A673 (cell line): ENCODE data around the gene MGMT. TPM values are rescaled to one million over a fixed set of nuclear protein-coding genes. Genes with fewer than 3 reads are reported as not detected.

Experiments used
- BruUV-seq: library from RNA; stranded (reverse); fragments of 400-500 nt; replicated peaks from 2 replicates; lab custom pipeline; 2021; lab: Mats Ljungman, UMichigan
- CTCF ChIA-PET: fragments of 300-600 bp; sonication (Branson Sonifier 250); formaldehyde crosslinking; loops from one replicate; lab custom pipeline; 2022; ENCODE audit warnings: antibody characterized with exemption; lab: Charles Lee
- POLR2A ChIA-PET: fragments of 300-600 bp; sonication (Branson Sonifier 250); formaldehyde crosslinking; loops from one replicate; lab custom pipeline; 2022; ENCODE audit warnings: antibody characterized with exemption; ENCODE audit not compliant: low non-redundant PET; lab: Charles Lee
- DNase-seq: peaks from one replicate; pipeline ENCODE4 v3.0.0-alpha.2; 2015; ENCODE audit warnings: low spot score
- H3K27ac ChIP-seq: fragments of 200-600 bp; sonication (generic); 2 replicates; pipeline ENCODE4 v1.5.1; 2016; ENCODE audit warnings: mixed run types, low read depth, mild to moderate bottlenecking, mixed read lengths, antibody characterized with exemption, low read length; ENCODE audit not compliant: poor library complexity, severe bottlenecking
- H3K27me3 ChIP-seq: fragments of 200-600 bp; sonication (generic); replicated peaks from 2 replicates; pipeline ENCODE4 v1.6.1; 2017; ENCODE audit warnings: mixed run types, low read depth, mild to moderate bottlenecking, mixed read lengths, antibody characterized with exemption, low read length; ENCODE audit not compliant: insufficient read depth, poor library complexity
- H3K36me3 ChIP-seq: fragments of 200-600 bp; sonication (generic); 2 replicates; pipeline ENCODE4 v1.6.1; 2016; ENCODE audit warnings: mixed run types, mild to moderate bottlenecking, mixed read lengths, antibody characterized with exemption, low read length; ENCODE audit not compliant: insufficient read depth, poor library complexity, severe bottlenecking
- H3K4me1 ChIP-seq: fragments of 200-600 bp; sonication (generic); 2 replicates; pipeline ENCODE4 v1.6.1; 2017; ENCODE audit warnings: mixed run types, mild to moderate bottlenecking, mixed read lengths, antibody characterized with exemption, low read length; ENCODE audit not compliant: insufficient read depth, poor library complexity, severe bottlenecking
- H3K4me3 ChIP-seq: fragments of 200-600 bp; sonication (generic); 2 replicates; pipeline ENCODE4 v1.5.1; 2016; ENCODE audit warnings: low read depth, mixed run types, mild to moderate bottlenecking, mixed read lengths, low read length; ENCODE audit not compliant: poor library complexity, severe bottlenecking
- H3K9me3 ChIP-seq: fragments of 200-600 bp; sonication (generic); 2 replicates; pipeline ENCODE4 v1.6.1; 2016; ENCODE audit warnings: mixed run types, low read depth, mild to moderate bottlenecking, mixed read lengths, antibody characterized with exemption, low read length; ENCODE audit not compliant: poor library complexity, severe bottlenecking
- EZH2 ChIP-seq: fragments of 200-600 bp; sonication (generic); IDR thresholded peaks from 2 replicates; pipeline ENCODE4 v1.6.1; 2017; ENCODE audit warnings: borderline replicate concordance, low read depth, mild to moderate bottlenecking, mixed read lengths, antibody characterized with exemption, low read length; ENCODE audit not compliant: poor library complexity, severe bottlenecking
- intact Hi-C: fragments of 100-400 bp; cut with micrococcal nuclease; formaldehyde crosslinking; loops from one replicate; pipeline ENCODE4 v1.10.0; 2022; ENCODE audit not compliant: unreplicated experiment
- total RNA-seq: library from RNA; stranded (reverse); gene quantifications from 2 replicates; pipeline ENCODE4 v1.2.3, GENCODE V29; 2021
- TF ChIP-seq, protein P1 (sequence below): fragments of 300-800, 200-600 bp; sonication (generic); conservative IDR thresholded peaks from 2 replicates; pipeline ENCODE4 v1.5.1; 2017; ENCODE audit warnings: low read depth, mild to moderate bottlenecking, antibody characterized with exemption, low read length, moderate library complexity, mixed read lengths

MGMT gene
- total RNA-seq, 1 experiment from 2014 or later: 19.5 TPM

DNA sequence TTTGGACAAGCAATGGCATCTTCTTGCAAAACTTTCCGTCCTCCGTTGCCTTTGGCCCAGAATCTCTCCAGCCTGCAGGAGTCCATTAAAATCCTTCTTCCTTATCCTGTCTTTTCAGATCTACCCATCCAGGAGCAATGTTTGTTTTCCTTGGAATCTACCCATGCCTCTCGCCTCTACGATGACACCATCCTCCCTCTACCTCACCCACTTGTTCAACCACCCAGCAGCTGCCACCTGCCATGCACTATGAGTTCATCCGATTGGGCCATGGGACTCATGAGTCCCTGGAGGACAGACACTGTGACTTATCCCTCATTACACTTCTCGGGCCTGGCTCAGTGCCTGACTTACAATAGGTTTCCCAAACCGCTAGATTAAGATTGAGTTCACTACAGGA is 26.8 kb upstream of the MGMT start:
- Histone ChIP-seq H3K4me3 (no peak overlapping the region), H3K27me3 (no peaks in the 10 kb centered on the region), H3K4me1 (no peaks in the 10 kb centered on the region), H3K36me3 (no peaks in the 10 kb centered on the region), H3K9me3 (no peaks in the 10 kb centered on the region), H3K27ac (no peak overlapping the region)
- ChIA-PET CTCF (no interaction called here), POLR2A (no interaction called here)
- peak; percentile 14 for DNase-seq
- TF ChIP-seq, protein P1, sequence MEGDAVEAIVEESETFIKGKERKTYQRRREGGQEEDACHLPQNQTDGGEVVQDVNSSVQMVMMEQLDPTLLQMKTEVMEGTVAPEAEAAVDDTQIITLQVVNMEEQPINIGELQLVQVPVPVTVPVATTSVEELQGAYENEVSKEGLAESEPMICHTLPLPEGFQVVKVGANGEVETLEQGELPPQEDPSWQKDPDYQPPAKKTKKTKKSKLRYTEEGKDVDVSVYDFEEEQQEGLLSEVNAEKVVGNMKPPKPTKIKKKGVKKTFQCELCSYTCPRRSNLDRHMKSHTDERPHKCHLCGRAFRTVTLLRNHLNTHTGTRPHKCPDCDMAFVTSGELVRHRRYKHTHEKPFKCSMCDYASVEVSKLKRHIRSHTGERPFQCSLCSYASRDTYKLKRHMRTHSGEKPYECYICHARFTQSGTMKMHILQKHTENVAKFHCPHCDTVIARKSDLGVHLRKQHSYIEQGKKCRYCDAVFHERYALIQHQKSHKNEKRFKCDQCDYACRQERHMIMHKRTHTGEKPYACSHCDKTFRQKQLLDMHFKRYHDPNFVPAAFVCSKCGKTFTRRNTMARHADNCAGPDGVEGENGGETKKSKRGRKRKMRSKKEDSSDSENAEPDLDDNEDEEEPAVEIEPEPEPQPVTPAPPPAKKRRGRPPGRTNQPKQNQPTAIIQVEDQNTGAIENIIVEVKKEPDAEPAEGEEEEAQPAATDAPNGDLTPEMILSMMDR: no peak
- no peak for TF ChIP-seq EZH2
- intact Hi-C loops: no loop called here
- no TSS peak for BruUV-seq

DNA sequence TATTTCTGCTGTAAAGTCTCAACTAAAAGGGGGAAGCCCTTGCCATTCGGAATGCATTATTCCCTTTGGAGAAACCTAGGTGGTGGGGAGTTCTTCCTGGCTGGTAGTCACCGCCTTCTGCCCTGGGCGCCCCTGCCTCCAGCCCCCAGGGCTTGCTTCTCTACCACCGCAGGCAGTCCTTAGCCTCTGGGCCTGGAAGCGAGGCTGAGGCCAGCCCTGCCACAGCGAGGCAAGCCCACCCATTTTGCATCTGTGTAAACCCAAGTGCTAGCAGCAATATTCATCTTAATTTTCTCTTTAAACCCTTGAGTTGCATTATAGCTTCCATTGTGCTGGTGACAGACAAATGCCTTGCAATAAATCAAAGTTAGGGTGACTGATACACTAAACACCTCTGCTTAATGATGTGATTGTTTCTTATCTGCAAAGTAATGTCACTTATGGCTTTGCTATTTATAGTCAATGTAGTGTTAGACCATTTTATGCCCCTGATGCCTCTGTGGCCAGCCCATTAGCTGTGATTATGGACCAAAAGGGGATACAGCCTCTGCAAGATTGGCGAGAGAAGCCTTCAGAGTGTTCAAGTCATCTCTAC is 26.2 kb upstream of the MGMT start:
- CTCF ChIA-PET: no interaction called here
- intact Hi-C loops: no loop called here

DNA sequence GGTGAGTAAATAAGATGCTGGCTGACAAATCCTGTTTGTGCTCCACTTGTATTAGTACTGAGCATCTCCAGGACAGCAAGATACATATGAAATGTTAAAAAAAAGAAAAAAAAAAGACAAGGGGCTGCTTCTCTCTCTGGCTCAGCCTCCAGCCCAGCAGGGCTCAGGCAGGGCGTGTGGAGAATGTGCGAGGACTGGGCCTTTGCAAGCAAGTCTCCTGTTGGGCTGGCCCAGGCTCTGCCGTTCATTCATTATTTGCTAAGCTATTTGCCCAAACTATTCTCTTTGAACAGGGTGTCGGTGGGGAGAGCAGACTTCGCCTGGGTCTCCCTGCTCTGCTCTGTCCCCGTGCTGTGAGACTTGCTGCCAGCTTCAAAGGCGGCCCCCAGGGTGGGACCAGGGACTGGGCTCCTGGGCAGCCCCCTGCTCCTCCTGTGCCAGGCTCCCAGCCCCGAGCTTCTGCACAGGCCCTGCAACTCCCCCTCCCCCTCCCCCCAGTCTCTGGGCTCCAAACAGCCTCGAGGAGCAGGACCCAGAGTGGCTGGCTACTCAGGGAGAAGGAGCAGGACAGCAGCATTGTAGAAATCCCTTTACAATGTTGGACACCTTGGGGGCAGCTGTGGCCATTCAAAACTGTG is 25.6 kb upstream of the MGMT start:
- intact Hi-C loops: no loop called here
- H3K4me3 ChIP-seq: no peak overlapping the region
- no peak overlapping the region for H3K27ac ChIP-seq
- ChIA-PET POLR2A (no interaction called here), CTCF (no interaction called here)
- no peak for DNase-seq
- BruUV-seq: no TSS peak
- H3K4me1 ChIP-seq: no peaks in the 10 kb centered on the region
- no peaks in the 10 kb centered on the region for H3K27me3 ChIP-seq
- no peaks in the 10 kb centered on the region for H3K36me3 ChIP-seq
- TF ChIP-seq, protein P1: no peak
- TF ChIP-seq EZH2: no peak
- no peaks in the 10 kb centered on the region for H3K9me3 ChIP-seq

More for the DNA sequence above, 26.2 kb upstream of the MGMT start:
- Histone ChIP-seq H3K4me1 (no peaks in the 10 kb centered on the region), H3K4me3 (no peak overlapping the region), H3K36me3 (no peaks in the 10 kb centered on the region), H3K27ac (no peak overlapping the region), H3K27me3 (no peaks in the 10 kb centered on the region), H3K9me3 (no peaks in the 10 kb centered on the region)
- BruUV-seq: no TSS peak
- DNase-seq: no peak
- no peak for TF ChIP-seq EZH2
- TF ChIP-seq, protein P1: no peak
- POLR2A ChIA-PET: no interaction called here
